CD14-positive monocyte (primary cell): ENCODE results near the gene LEKR1. TPM values are rescaled to one million over a fixed set of nuclear protein-coding genes. Genes with fewer than 3 reads are reported as not detected.

Experiments used
- DNase-seq, 3 donors: peaks; one replicate each; pipeline ENCODE4 v3.0.0-alpha.2; 2011 to 2022
- H2AFZ ChIP-seq: 2 replicates; pipeline ENCODE4 v1.6.0; 2012; ENCODE audit warnings: mild to moderate bottlenecking, low read depth, low read length, inconsistent platforms; ENCODE audit not compliant: insufficient read depth, poor library complexity, severe bottlenecking
- H3K27ac ChIP-seq, 2 donors: 1 replicate in 1 of 2; 2 replicates in 1 of 2; pipeline ENCODE4 v1.5.1; 2012 to 2013; ENCODE audit warnings: low read length in 2 of 2, control low read depth in 1 of 2, inconsistent platforms in 1 of 2, low read depth in 1 of 2, mild to moderate bottlenecking in 1 of 2
- H3K27me3 ChIP-seq, 2 donors: one replicate each; pipeline versions ENCODE4 v1.6.0 to v1.6.1; 2011 to 2013; ENCODE audit warnings: low read length in 2 of 2; ENCODE audit not compliant: control insufficient read depth in 2 of 2, insufficient read depth in 2 of 2
- H3K36me3 ChIP-seq, 2 donors: replicated peaks in 1 of 2; 1 replicate in 1 of 2; 2 replicates in 1 of 2; pipeline versions ENCODE4 v1.5.1 to v1.6.1; 2012 to 2013; ENCODE audit warnings: low read length in 2 of 2, control low read depth in 1 of 2, inconsistent platforms in 1 of 2, mild to moderate bottlenecking in 1 of 2; ENCODE audit not compliant: insufficient read depth in 2 of 2, control insufficient read depth in 1 of 2
- H3K4me1 ChIP-seq, 2 donors: 1 replicate in 1 of 2; 2 replicates in 1 of 2; pipeline versions ENCODE4 v1.5.1 to v1.6.1; 2012 to 2013; ENCODE audit warnings: low read length in 2 of 2, control low read depth in 1 of 2, inconsistent platforms in 1 of 2, mild to moderate bottlenecking in 1 of 2, moderate library complexity in 1 of 2; ENCODE audit not compliant: insufficient read depth in 2 of 2, control insufficient read depth in 1 of 2
- H3K4me2 ChIP-seq: replicated peaks from 2 replicates; pipeline ENCODE3; 2012; ENCODE audit warnings: low read length, moderate library complexity, mild to moderate bottlenecking; ENCODE audit not compliant: poor library complexity, severe bottlenecking; ENCODE audit errors: extremely low read depth
- H3K4me3 ChIP-seq, 3 experiments: fragments of 200-600 bp in 1 of 3; sonication (generic) in 1 of 3; replicated peaks in 1 of 3; 1 replicate in 2 of 3; 2 replicates in 1 of 3; pipeline ENCODE4 v1.5.1; 2011 to 2013; ENCODE audit warnings: low read length in 3 of 3, mild to moderate bottlenecking in 3 of 3, control low read depth in 2 of 3, low read depth in 2 of 3, inconsistent platforms in 1 of 3, moderate library complexity in 1 of 3
- H3K79me2 ChIP-seq: 2 replicates; pipeline ENCODE4 v1.6.0; 2012; ENCODE audit warnings: mild to moderate bottlenecking, control low read depth, inconsistent platforms, low read length, moderate library complexity; ENCODE audit not compliant: insufficient read depth
- H3K9ac ChIP-seq: 2 replicates; pipeline ENCODE4 v1.6.0; 2017; ENCODE audit warnings: low read length, mild to moderate bottlenecking; ENCODE audit not compliant: insufficient read depth, poor library complexity, severe bottlenecking
- H3K9me3 ChIP-seq, 2 donors: replicated peaks in 1 of 2; 1 replicate in 1 of 2; 2 replicates in 1 of 2; pipeline versions ENCODE4 v1.5.1 to v1.6.1; 2012 to 2013; ENCODE audit warnings: low read length in 2 of 2, control low read depth in 1 of 2; ENCODE audit not compliant: control insufficient read depth in 1 of 2, insufficient read depth in 1 of 2
- H4K20me1 ChIP-seq: 2 replicates; pipeline ENCODE4 v1.6.0; 2012; ENCODE audit warnings: mild to moderate bottlenecking, low read length, control low read depth, moderate library complexity; ENCODE audit not compliant: insufficient read depth
- H3K27ac Mint-ChIP-seq, 7 donors: one replicate each; pipeline ENCODE4 v1.8.0; 2020; ENCODE audit warnings: mild to moderate bottlenecking in 7 of 7, mixed read lengths in 7 of 7, moderate library complexity in 6 of 7, inconsistent platforms in 2 of 7
- H3K27me3 Mint-ChIP-seq, 3 donors: one replicate each; pipeline ENCODE4 v1.8.0; 2021 to 2022; ENCODE audit warnings: low read depth in 3 of 3, mild to moderate bottlenecking in 3 of 3, mixed read lengths in 3 of 3, moderate library complexity in 3 of 3, inconsistent platforms in 1 of 3
- H3K36me3 Mint-ChIP-seq, 2 donors: one replicate each; pipeline ENCODE4 v1.8.0; 2020; ENCODE audit warnings: mixed read lengths in 2 of 2, inconsistent platforms in 1 of 2, mild to moderate bottlenecking in 1 of 2
- H3K4me1 Mint-ChIP-seq: one replicate; pipeline ENCODE4 v1.8.0; 2020; ENCODE audit warnings: mild to moderate bottlenecking, mixed read lengths
- H3K4me3 Mint-ChIP-seq, 2 donors: one replicate each; pipeline ENCODE4 v1.8.0; 2020; ENCODE audit warnings: mild to moderate bottlenecking in 2 of 2, mixed read lengths in 2 of 2, moderate library complexity in 1 of 2
- H3K9me3 Mint-ChIP-seq, 7 donors: one replicate each; pipeline ENCODE4 v1.8.0; 2020 to 2022; ENCODE audit warnings: mixed read lengths in 7 of 7, mild to moderate bottlenecking in 6 of 7, moderate library complexity in 6 of 7, inconsistent platforms in 2 of 7
- WGBS: methylation state at CpG from one replicate; pipeline ENCODE4 v1.1.5; 2013; ENCODE audit warnings: missing lambda C conversion rate; ENCODE audit not compliant: insufficient coverage; 5-methylcytosine and 5-hydroxymethylcytosine counted together
- intact Hi-C, 2 donors: fragments of 100-400 bp; cut with micrococcal nuclease; formaldehyde crosslinking; loops; one replicate each; pipeline versions ENCODE4 v1.15.0 to v1.15.1; 2023
- polyA plus RNA-seq, 3 donors: library from polyadenylated mRNA; depleted of rRNA in 1 of 3; unstranded in 2 of 3; stranded (reverse) in 1 of 3; fragments of 300-500 nt in 2 of 3; fragments of >200 nt in 1 of 3; fragmentation: Illumina TruSeq in 2 of 3; gene quantifications; 1 replicate in 2 of 3; 2 replicates in 1 of 3; pipeline ENCODE4 v1.2.3, GENCODE V29; 2012 to 2021
- TF ChIP-seq, protein P1 (sequence below): fragments of 200-600 bp; IDR thresholded peaks from one replicate; pipeline ENCODE4 v1.8.0; 2022; ENCODE audit warnings: antibody characterized with exemption, mild to moderate bottlenecking

The LEKR1 gene
- polyA plus RNA-seq, 3 donors: 0.51 to 0.80 TPM; not detected in 1

DNA sequence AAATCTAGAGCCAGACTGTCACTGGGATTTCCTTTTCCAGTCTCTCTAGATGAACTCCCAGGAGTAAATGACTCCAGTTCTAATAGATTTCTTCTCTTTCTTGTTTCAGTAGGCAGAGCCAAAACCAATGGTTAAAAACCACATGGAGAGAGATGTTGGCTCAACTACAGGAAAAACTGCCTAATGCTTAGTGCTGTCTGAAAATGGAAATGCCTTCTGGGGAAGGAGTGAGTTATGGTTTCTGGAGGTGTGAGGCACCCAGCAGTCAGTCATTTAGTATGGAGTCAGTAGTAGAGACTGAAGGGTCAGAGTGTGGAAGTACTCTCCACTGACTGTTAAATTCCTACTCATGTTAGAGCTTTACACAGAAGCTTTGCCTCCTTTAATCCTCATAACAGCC lies 197.1 kb downstream of the LEKR1 start:
- intact Hi-C loops: no loop called here

DNA sequence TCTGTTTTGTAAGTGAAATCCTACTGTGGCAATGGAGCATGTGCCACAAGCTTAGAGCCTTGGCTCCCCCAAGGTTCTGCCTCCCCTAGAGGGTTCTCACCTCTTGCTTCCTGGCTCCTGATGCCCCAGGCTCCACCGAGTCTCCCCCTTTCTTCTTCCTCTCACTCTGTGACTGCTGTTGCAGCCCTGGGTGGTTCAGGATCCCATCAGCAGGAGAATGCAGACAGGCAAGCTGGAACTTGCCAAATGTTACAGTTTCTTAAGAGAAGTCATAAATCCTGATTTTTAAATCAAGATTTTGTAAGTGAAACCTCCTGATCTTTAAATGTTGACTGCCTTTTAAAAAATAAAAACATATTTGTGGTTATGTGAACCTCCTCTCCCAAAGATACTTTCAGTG lies 199.9 kb downstream of the LEKR1 start:
- TF ChIP-seq, protein P1, sequence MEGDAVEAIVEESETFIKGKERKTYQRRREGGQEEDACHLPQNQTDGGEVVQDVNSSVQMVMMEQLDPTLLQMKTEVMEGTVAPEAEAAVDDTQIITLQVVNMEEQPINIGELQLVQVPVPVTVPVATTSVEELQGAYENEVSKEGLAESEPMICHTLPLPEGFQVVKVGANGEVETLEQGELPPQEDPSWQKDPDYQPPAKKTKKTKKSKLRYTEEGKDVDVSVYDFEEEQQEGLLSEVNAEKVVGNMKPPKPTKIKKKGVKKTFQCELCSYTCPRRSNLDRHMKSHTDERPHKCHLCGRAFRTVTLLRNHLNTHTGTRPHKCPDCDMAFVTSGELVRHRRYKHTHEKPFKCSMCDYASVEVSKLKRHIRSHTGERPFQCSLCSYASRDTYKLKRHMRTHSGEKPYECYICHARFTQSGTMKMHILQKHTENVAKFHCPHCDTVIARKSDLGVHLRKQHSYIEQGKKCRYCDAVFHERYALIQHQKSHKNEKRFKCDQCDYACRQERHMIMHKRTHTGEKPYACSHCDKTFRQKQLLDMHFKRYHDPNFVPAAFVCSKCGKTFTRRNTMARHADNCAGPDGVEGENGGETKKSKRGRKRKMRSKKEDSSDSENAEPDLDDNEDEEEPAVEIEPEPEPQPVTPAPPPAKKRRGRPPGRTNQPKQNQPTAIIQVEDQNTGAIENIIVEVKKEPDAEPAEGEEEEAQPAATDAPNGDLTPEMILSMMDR: no peak
- H3K4me1 Mint-ChIP-seq: peaks cover 6% of the 10 kb centered on the region
- Histone ChIP-seq H3K36me3 (no peaks in the 10 kb centered on the region), H3K4me3 (no peak overlapping the region), H3K9me3 (no peaks in the 10 kb centered on the region), H3K4me1 (peaks cover 3 to 7% of the 10 kb centered on the region in 2 donors), H3K9ac (no peak overlapping the region), H4K20me1 (no peaks in the 10 kb centered on the region), H3K27me3 (no peaks in the 10 kb centered on the region), H3K4me2 (no peak overlapping the region), H3K27ac (no peak overlapping the region), H3K79me2 (no peaks in the 10 kb centered on the region), H2AFZ (no peak overlapping the region)
- no peak overlapping the region for H3K27ac Mint-ChIP-seq
- peaks cover 0 to 1% (median 1%) of the 10 kb centered on the region in 3 donors for H3K27me3 Mint-ChIP-seq
- peaks cover 0 to 5% (median 0%) of the 10 kb centered on the region in 7 donors for H3K9me3 Mint-ChIP-seq
- no peak overlapping the region for H3K4me3 Mint-ChIP-seq
- no peak for DNase-seq
- intact Hi-C loops: no loop called here
- no peaks in the 10 kb centered on the region for H3K36me3 Mint-ChIP-seq
- WGBS: 100% methylated on average over 1 of the region's 1 CpG

More for the DNA sequence above, 197.1 kb downstream of the LEKR1 start:
- DNase-seq: no peak
- Mint-ChIP-seq H3K27ac (no peak overlapping the region), H3K9me3 (peaks cover 0 to 3% (median 0%) of the 10 kb centered on the region in 7 donors), H3K36me3 (no peaks in the 10 kb centered on the region), H3K4me1 (peaks cover 2% of the 10 kb centered on the region), H3K4me3 (no peak overlapping the region), H3K27me3 (peaks cover 0 to 1% (median 0%) of the 10 kb centered on the region in 3 donors)
- no peak overlapping the region for H3K9ac ChIP-seq
- H3K4me2 ChIP-seq: no peak overlapping the region
- no peak overlapping the region for H2AFZ ChIP-seq
- no peaks in the 10 kb centered on the region for H3K36me3 ChIP-seq
- no peaks in the 10 kb centered on the region for H3K4me1 ChIP-seq
- no peak overlapping the region for H3K27ac ChIP-seq
- no peak overlapping the region for H3K4me3 ChIP-seq
- H3K79me2 ChIP-seq: no peaks in the 10 kb centered on the region
- TF ChIP-seq, protein P1: no peak
- H3K9me3 ChIP-seq: no peaks in the 10 kb centered on the region
- no peaks in the 10 kb centered on the region for H3K27me3 ChIP-seq
- no peaks in the 10 kb centered on the region for H4K20me1 ChIP-seq
